NCI-H1436 treated with DMSO at 0.1 percent for 48 hours (cell line): ENCODE measurements around the gene ZNF697.
"Not testable (repeated sequence)": the region's sequence is repeated elsewhere in the genome, so short reads cannot be mapped to it uniquely, and the experiment has no call there.

Source experiments
- DNase-seq: peaks from one replicate; lab custom pipeline; 2025; lab: John Stamatoyannopoulos, UW

Gene ZNF697

GRCh38 chr1:119647734-119648619 is at the start of gene ZNF697:
TSS of gene ZNF697 (minus strand) at chr1:119648266. CDS start at chr1:119626100, 22,166 bp downstream.
- DNase-seq: peak; percentile 69

GRCh38 chr1:119697598-119697997 is 49.5 kb upstream of the ZNF697 start:
- no peak for DNase-seq

GRCh38 chr1:119696863-119697262 is 48.8 kb upstream of the ZNF697 start:
- not testable (repeated sequence) for DNase-seq

GRCh38 chr1:119689511-119689910 is 41.4 kb upstream of the ZNF697 start:
- DNase-seq: no peak

- DNase-seq: no peak
Measured at GRCh38 chr1:119688810-119689209, 40.7 kb upstream of the ZNF697 start.

GRCh38 chr1:119687434-119688079 is 39.5 kb upstream of the ZNF697 start:
- DNase-seq: no peak

- DNase-seq: no peak
Measured at GRCh38 chr1:119686661-119687060, 38.6 kb upstream of the ZNF697 start.

GRCh38 chr1:119683893-119684292 is 35.8 kb upstream of the ZNF697 start:
- no peak for DNase-seq

GRCh38 chr1:119682141-119682540 is 34.1 kb upstream of the ZNF697 start:
- DNase-seq: no peak

GRCh38 chr1:119681560-119681959 is 33.5 kb upstream of the ZNF697 start:
- no peak for DNase-seq

GRCh38 chr1:119680723-119681122 is 32.7 kb upstream of the ZNF697 start:
- DNase-seq: no peak

GRCh38 chr1:119680193-119680592 is 32.1 kb upstream of the ZNF697 start:
- DNase-seq: no peak

GRCh38 chr1:119679223-119679622 is 31.2 kb upstream of the ZNF697 start:
- DNase-seq: no peak

GRCh38 chr1:119676571-119677206 is 28.6 kb upstream of the ZNF697 start:
- no peak for DNase-seq

GRCh38 chr1:119675349-119676345 is 27.6 kb upstream of the ZNF697 start:
- DNase-seq: peak; percentile 41

- peak; percentile 58 for DNase-seq
Measured at GRCh38 chr1:119674835-119675289, 26.8 kb upstream of the ZNF697 start.

- no peak for DNase-seq
Measured at GRCh38 chr1:119674111-119674526, 26.1 kb upstream of the ZNF697 start.

GRCh38 chr1:119673171-119673940 is 25.3 kb upstream of the ZNF697 start:
- DNase-seq: no peak

- DNase-seq: no peak
Measured at GRCh38 chr1:119670898-119671297, 22.8 kb upstream of the ZNF697 start.

- no peak for DNase-seq
Measured at GRCh38 chr1:119667173-119667572, 19.1 kb upstream of the ZNF697 start.

- no peak for DNase-seq
Measured at GRCh38 chr1:119664067-119664466, 16.0 kb upstream of the ZNF697 start.
